ENCODE data around the gene PRKAG1.
A peak's percentile ranks its signal among the peaks of the same experiment; 100 is the strongest.

PRKAG1 gene

GRCh38 chr12:48998497-48999353 lies 19.9 kb downstream of the PRKAG1 start:
- no peak for DNase-seq (ENCODE audit: low read depth)
- no peak for TF ChIP-seq CTCF (IDR thresholded peaks at IDR 0.05; ENCODE audit: low read depth, low read length, missing control alignments)
- peak overlapping the region; percentile 66 for H3K4me3 ChIP-seq (ENCODE audit: low read depth, low read length)

GRCh38 chr12:48997719-48998496 lies 20.7 kb downstream of the PRKAG1 start:
- DNase-seq (ENCODE audit: low read depth) = no peak
- H3K4me3 ChIP-seq (ENCODE audit: low read depth, low read length) = peak overlapping the region; percentile 58
- peak; percentile 1 for TF ChIP-seq CTCF (IDR thresholded peaks at IDR 0.05; ENCODE audit: low read depth, low read length, missing control alignments)

GRCh38 chr12:48996794-48997718 lies 21.5 kb downstream of the PRKAG1 start:
- DNase-seq (ENCODE audit: low read depth) = no peak
- peak; percentile 81 for TF ChIP-seq CTCF (IDR thresholded peaks at IDR 0.05; ENCODE audit: low read depth, low read length, missing control alignments)

DNA sequence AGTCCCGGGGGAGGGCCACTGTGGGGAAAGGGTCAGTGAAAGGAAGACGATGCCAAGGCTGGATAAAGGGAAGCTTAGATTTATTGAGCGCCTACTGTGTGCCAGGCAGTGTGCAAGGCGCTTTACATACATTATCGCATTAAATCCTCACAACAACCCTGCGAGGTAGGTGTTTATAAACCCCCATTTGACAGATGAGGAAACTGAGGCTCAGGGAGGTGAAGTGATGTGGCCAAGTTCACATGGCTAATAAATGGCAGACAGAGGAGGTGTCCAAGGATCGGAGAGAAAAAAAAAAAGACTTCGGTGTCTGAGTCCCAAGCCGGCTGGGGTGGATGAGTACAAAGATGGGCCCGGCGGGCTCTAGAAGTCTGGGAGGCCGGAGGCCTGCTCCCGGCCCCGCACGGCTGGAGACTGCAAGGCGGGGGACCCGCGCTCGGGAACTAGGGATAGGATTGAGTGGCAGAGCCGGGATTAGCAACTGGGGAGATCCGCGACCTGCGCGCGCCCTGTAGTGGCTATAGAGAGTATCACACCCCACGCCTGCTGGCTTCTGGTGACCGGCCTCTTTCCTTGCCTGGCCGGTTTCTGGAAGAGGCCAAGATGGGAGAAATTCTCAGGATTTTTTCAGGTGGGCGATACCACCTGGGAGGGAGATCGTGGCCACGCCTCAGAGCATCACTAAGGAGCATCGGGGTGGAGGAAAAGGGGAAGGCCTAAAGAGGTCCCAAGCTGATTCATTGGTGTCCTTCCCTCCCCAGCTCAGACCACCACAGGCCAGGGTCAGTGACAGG lies 23.3 kb downstream of the PRKAG1 start:
- H3K4me3 ChIP-seq (ENCODE audit: low read depth, low read length) = peak overlapping the region; percentile 7; the same call in 1 of the 2 replicates

More at GRCh38 chr12:48996794-48997718, 21.5 kb downstream of the PRKAG1 start:
- peak overlapping the region; percentile 58 for H3K4me3 ChIP-seq (ENCODE audit: low read depth, low read length)

DNA sequence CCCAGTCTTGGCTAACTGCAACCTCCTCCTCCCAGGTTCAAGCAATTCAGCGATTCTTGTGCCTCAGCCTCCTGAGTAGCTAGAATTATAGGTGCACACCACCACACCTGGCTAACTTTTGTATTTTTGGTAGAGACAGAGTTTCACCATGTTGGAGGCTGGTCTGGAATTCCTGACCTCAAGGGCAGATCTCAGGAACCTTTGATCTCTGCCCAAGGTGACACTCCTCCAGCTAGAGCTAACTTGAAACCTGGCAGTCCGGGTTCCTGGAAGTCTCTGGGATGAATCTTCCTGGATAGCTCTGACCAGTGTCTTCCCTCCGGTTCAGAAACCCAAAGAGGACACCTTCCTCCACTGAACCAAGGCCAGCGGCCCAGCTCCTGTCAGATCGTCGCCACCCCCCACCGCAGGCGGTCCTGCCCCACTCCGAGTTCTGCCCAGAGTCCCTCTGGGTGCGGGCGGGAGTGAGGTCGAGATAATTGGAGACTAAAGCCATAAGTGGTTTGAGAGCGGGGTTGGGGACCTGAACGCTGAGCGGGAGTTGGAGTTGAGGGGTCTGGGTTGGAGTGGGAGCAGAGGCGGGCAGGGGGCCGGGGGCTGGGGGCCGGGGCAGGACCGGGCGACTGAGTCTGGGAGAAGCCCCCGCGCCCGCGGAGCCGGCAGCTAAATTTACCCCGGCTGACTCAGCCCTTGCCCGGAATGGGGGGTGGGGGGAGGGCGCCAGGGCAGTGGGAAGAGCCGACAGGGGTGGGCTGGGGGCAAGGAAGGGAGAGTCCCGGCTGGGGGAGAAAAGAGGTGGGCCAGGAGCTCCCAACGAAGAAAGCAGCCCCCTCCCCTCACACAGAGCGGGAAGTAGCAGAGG lies 24.1 kb downstream of the PRKAG1 start:
- no peak for DNase-seq (ENCODE audit: low read depth)
- H3K4me3 ChIP-seq (ENCODE audit: low read depth, low read length) = no peak overlapping the region
- no peak for TF ChIP-seq CTCF (IDR thresholded peaks at IDR 0.05; ENCODE audit: low read depth, low read length, missing control alignments)

More for the DNA sequence above, 23.3 kb downstream of the PRKAG1 start:
- peak; percentile 84 for TF ChIP-seq CTCF (IDR thresholded peaks at IDR 0.05; ENCODE audit: low read depth, low read length, missing control alignments)
- no peak for DNase-seq (ENCODE audit: low read depth)
